ENCODE results near the gene RBM4B.
A peak's percentile ranks its signal among the peaks of the same experiment; 100 is the strongest.
"Not testable (repeated sequence)": the region's sequence is repeated elsewhere in the genome, so short reads cannot be mapped to it uniquely, and the experiment has no call there.

The RBM4B gene

GRCh38 chr11:66686100-66686785 lies 8.6 kb upstream of the RBM4B start:
- DNase-seq: no peak

GRCh38 chr11:66685276-66686099 lies 7.8 kb upstream of the RBM4B start:
- DNase-seq: peak; percentile 28

GRCh38 chr11:66684635-66685034 lies 6.9 kb upstream of the RBM4B start:
- DNase-seq: no peak

- no peak for DNase-seq
Observed at GRCh38 chr11:66683877-66684276, 6.2 kb upstream of the RBM4B start.

GRCh38 chr11:66680966-66681645 lies 3.4 kb upstream of the RBM4B start:
- DNase-seq: no peak

GRCh38 chr11:66676931-66677598 lies 622 bp downstream of the RBM4B start:
- no peak for DNase-seq

GRCh38 chr11:66676282-66676919 lies 1.3 kb downstream of the RBM4B start:
- no peak for DNase-seq

GRCh38 chr11:66674964-66675602 lies 2.6 kb downstream of the RBM4B start:
- peak; percentile 29 for DNase-seq

GRCh38 chr11:66670816-66671215 lies 6.9 kb downstream of the RBM4B start:
- DNase-seq: no peak

- no peak for DNase-seq
Observed at GRCh38 chr11:66665369-66665768, 12.3 kb downstream of the RBM4B start.

- DNase-seq: no peak
Observed at GRCh38 chr11:66663741-66664296, 13.9 kb downstream of the RBM4B start.

GRCh38 chr11:66659763-66660162 lies 17.9 kb downstream of the RBM4B start:
- DNase-seq: no peak

GRCh38 chr11:66653123-66653522 lies 24.6 kb downstream of the RBM4B start:
- no peak for DNase-seq

GRCh38 chr11:66652651-66653050 lies 25.0 kb downstream of the RBM4B start:
- no peak for DNase-seq

- no peak for DNase-seq
Observed at GRCh38 chr11:66651016-66651415, 26.7 kb downstream of the RBM4B start.

- no peak for DNase-seq
Observed at GRCh38 chr11:66649903-66650302, 27.8 kb downstream of the RBM4B start.

GRCh38 chr11:66646828-66647227 lies 30.9 kb downstream of the RBM4B start:
- no peak for DNase-seq

- DNase-seq: no peak
Observed at GRCh38 chr11:66643745-66644437, 33.8 kb downstream of the RBM4B start.

- DNase-seq: no peak
Observed at GRCh38 chr11:66641834-66642233, 35.9 kb downstream of the RBM4B start.

GRCh38 chr11:66639814-66640340 lies 37.8 kb downstream of the RBM4B start:
- not testable (repeated sequence) for DNase-seq

All from NCI-H345 (cell line).